ENCODE data around the gene DSCAM. TPM values are rescaled to one million over a fixed set of nuclear protein-coding genes. Genes with fewer than 3 reads are reported as not detected.

The DSCAM gene
- total RNA-seq, 1 donor from 2014 or later: 0.06 TPM

DNA sequence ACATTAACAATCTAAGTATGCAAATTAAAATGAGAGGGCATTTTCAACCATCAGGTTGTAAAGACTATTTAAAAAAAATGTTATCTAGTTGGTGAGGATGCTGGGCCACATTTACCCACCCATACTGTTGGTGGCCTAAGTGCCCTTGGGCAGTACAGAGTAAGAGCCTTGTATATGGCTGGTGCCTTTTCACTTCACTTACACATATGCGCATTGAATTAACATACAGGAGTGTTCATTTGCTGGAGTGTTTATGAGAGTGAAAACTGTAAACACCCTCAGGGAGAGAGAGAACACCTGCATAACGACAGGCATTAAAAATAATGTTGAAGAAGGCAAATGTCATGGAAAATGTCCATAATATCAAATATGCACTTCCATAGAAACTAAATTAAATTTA is 552.6 kb downstream of the DSCAM start:
- no peak for TF ChIP-seq CTCF (conservative IDR thresholded peaks at IDR 0.05; ENCODE audit: low read depth, low read length)
- H3K4me3 ChIP-seq (ENCODE audit: low read depth, low read length): no peak overlapping the region
- no peak for DNase-seq (ENCODE audit: low read depth)

- TF ChIP-seq CTCF (conservative IDR thresholded peaks at IDR 0.05; ENCODE audit: low read depth, low read length): no peak
- H3K4me3 ChIP-seq (ENCODE audit: low read depth, low read length): no peak overlapping the region
- DNase-seq (ENCODE audit: low read depth): no peak
Observed at GRCh38 chr21:40291560-40291959, 555.4 kb downstream of the DSCAM start.

GRCh38 chr21:40284409-40284808 is 562.5 kb downstream of the DSCAM start:
- no peak for DNase-seq (ENCODE audit: low read depth)
- no peak overlapping the region for H3K4me3 ChIP-seq (ENCODE audit: low read depth, low read length)
- TF ChIP-seq CTCF (conservative IDR thresholded peaks at IDR 0.05; ENCODE audit: low read depth, low read length): no peak

- H3K4me3 ChIP-seq (ENCODE audit: low read depth, low read length): no peak overlapping the region
- DNase-seq (ENCODE audit: low read depth): no peak
- no peak for TF ChIP-seq CTCF (conservative IDR thresholded peaks at IDR 0.05; ENCODE audit: low read depth, low read length)
Observed at GRCh38 chr21:40282912-40283886, 563.8 kb downstream of the DSCAM start.

DNA sequence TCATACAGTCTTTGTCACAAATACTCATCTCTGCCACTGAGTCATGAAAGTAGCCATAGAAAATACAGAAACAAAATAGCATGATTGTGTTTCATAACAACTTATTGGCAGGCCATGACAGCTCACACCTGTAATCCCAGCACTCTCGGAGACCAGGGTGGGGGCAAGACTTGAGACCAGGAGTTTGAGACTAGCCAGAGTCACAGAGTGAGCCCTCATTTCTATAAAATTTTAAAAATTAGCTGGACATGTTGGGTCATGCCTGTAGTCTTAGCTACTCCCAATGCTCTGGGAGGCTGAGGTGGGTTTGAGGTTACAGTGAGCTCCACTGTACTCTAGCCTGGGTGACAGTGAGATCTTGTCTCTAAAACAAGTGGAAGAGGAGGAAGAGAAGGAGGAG is 568.6 kb downstream of the DSCAM start:
- no peak for TF ChIP-seq CTCF (conservative IDR thresholded peaks at IDR 0.05; ENCODE audit: low read depth, low read length)
- no peak overlapping the region for H3K4me3 ChIP-seq (ENCODE audit: low read depth, low read length)
- DNase-seq (ENCODE audit: low read depth): no peak

DNA sequence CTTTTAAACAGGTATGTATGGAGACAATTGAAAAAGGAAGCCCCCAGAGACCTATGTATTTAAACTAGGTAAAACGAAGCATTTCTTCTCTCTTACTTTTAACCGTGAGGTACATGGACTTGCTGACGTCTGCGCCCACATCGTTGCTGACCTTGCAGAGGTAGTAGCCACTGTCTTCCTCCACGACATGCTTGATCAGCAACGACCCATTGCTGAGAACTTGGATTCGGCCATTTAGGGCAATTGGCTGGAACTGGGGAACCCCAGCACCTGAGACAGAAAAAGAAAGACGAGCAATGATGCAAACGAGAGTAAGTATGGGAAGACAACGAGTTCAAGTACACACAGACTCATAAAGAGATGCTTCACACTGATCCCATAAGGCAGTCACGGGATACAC is 571.0 kb downstream of the DSCAM start:
- TF ChIP-seq CTCF (conservative IDR thresholded peaks at IDR 0.05; ENCODE audit: low read depth, low read length): no peak
- DNase-seq (ENCODE audit: low read depth): no peak
- H3K4me3 ChIP-seq (ENCODE audit: low read depth, low read length): no peak overlapping the region

- TF ChIP-seq CTCF (conservative IDR thresholded peaks at IDR 0.05; ENCODE audit: low read depth, low read length): no peak
- no peak for DNase-seq (ENCODE audit: low read depth)
- H3K4me3 ChIP-seq (ENCODE audit: low read depth, low read length): no peak overlapping the region
Observed at GRCh38 chr21:40272037-40272436, 574.9 kb downstream of the DSCAM start.

Data from epithelial cell of proximal tubule (primary cell).